HepG2 (cell line): ENCODE results near the gene ACTRT2.

Source experiments
- AFF4 ChIP-seq: sonication (generic); formaldehyde crosslinking; IDR thresholded peaks from 2 replicates; pipeline ENCODE4 v1.4.0; 2020; ENCODE audit warnings: missing genetic modification reagents
- CBX1 ChIP-seq: IDR thresholded peaks from one replicate; pipeline ENCODE4 v1.6.1; 2016; ENCODE audit warnings: antibody characterized with exemption, low read depth
- CTCF ChIP-seq: sonication (generic); formaldehyde crosslinking; IDR thresholded peaks from 2 replicates; pipeline ENCODE4 v1.5.0; 2020; ENCODE audit warnings: mild to moderate bottlenecking, missing genetic modification reagents, moderate library complexity
- FOXA1 ChIP-seq, 2 experiments: fragments of 450-650 bp in 1 of 2; sonication (generic) in 1 of 2; formaldehyde crosslinking in 1 of 2; IDR thresholded peaks; 2 replicates each; pipeline versions ENCODE4 v1.4.0 to v1.6.1; 2016 to 2020; ENCODE audit warnings: missing genetic modification reagents in 1 of 2
- HES4 ChIP-seq: sonication (generic); formaldehyde crosslinking; IDR thresholded peaks from 2 replicates; pipeline ENCODE4 v1.9.0; 2021; ENCODE audit warnings: mild to moderate bottlenecking, missing genetic modification reagents, borderline replicate concordance
- JUND ChIP-seq: sonication (generic); formaldehyde crosslinking; IDR thresholded peaks from 2 replicates; pipeline ENCODE4 v1.8.0; 2022; ENCODE audit warnings: mild to moderate bottlenecking, missing genetic modification reagents
- MLXIP ChIP-seq: sonication (generic); formaldehyde crosslinking; IDR thresholded peaks from 2 replicates; pipeline ENCODE4 v1.9.0; 2021; ENCODE audit warnings: missing genetic modification reagents, borderline replicate concordance
- MXD4 ChIP-seq: IDR thresholded peaks from 2 replicates; pipeline ENCODE4 v1.6.1; 2016; ENCODE audit warnings: mild to moderate bottlenecking, missing biosample characterization, missing genetic modification reagents
- MYC ChIP-seq: sonication (generic); formaldehyde crosslinking; IDR thresholded peaks from 2 replicates; pipeline ENCODE4 v1.9.0; 2021; ENCODE audit warnings: missing genetic modification reagents, borderline replicate concordance
- NFYB ChIP-seq: sonication (generic); formaldehyde crosslinking; IDR thresholded peaks from 2 replicates; pipeline ENCODE4 v1.4.0; 2020; ENCODE audit warnings: missing genetic modification reagents
- NR2F6 ChIP-seq, 2 experiments: IDR thresholded peaks; 2 replicates each; pipeline ENCODE4 v1.6.1; 2016; ENCODE audit warnings: antibody characterized with exemption in 1 of 2, mild to moderate bottlenecking in 1 of 2
- ZNF296 ChIP-seq: sonication (generic); formaldehyde crosslinking; conservative IDR thresholded peaks from 2 replicates; pipeline ENCODE4 v1.5.0; 2020; ENCODE audit warnings: mild to moderate bottlenecking, missing genetic modification reagents
- TF ChIP-seq, protein P1 (sequence below): sonication (generic); formaldehyde crosslinking; IDR thresholded peaks from 2 replicates; pipeline ENCODE4 v1.4.0; 2020; ENCODE audit warnings: missing genetic modification reagents

DNA sequence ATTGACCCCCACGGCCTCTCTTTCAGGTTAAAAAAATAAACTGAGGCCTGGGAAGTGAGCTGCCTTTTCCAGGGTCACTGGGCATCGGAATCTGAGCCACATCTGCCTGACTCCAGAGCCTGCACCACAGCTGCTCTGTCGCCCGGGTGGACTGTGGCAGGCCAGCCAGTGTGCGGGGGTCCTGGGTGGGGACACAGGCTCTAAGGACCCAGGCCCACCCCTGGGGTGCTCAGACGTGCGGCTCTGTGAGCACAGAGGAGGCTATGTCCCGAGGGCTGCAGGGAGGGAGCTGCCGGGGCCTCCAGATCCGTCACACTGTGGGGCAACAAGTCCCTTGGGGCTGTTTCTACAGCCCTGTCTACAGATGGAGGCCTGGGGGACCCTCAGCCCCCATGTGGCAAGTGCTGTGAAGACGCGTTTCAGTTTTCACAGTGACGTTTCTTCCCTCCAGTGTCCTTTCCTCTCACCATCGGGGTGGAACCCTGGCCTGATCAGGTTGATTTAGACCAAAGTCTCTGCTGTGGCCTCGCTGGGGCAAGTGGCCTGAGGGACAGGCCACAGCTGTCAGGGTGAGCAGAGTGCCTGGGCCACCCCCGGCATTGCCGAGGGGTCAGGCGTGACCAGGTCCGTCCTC, 39.2 kb upstream of the ACTRT2 start:
- no peak for TF ChIP-seq AFF4 (CRISPR knock-in tag)
- no peak for TF ChIP-seq CTCF (CRISPR knock-in tag)
- no peak for TF ChIP-seq MXD4
- no peak for TF ChIP-seq MLXIP
- TF ChIP-seq NR2F6 (IDR thresholded peaks at IDR 0.05): no peak
- no peak for TF ChIP-seq NR2F6 (CRISPR knock-in tag; IDR thresholded peaks at IDR 0.05)
- no peak for TF ChIP-seq FOXA1 (IDR thresholded peaks at IDR 0.05)
- TF ChIP-seq FOXA1 (CRISPR knock-in tag; IDR thresholded peaks at IDR 0.05): no peak
- TF ChIP-seq JUND (CRISPR knock-in tag): no peak
- TF ChIP-seq, protein P1, sequence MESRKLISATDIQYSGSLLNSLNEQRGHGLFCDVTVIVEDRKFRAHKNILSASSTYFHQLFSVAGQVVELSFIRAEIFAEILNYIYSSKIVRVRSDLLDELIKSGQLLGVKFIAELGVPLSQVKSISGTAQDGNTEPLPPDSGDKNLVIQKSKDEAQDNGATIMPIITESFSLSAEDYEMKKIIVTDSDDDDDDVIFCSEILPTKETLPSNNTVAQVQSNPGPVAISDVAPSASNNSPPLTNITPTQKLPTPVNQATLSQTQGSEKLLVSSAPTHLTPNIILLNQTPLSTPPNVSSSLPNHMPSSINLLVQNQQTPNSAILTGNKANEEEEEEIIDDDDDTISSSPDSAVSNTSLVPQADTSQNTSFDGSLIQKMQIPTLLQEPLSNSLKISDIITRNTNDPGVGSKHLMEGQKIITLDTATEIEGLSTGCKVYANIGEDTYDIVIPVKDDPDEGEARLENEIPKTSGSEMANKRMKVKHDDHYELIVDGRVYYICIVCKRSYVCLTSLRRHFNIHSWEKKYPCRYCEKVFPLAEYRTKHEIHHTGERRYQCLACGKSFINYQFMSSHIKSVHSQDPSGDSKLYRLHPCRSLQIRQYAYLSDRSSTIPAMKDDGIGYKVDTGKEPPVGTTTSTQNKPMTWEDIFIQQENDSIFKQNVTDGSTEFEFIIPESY (CRISPR knock-in tag): no peak
- TF ChIP-seq CBX1: no peak
- no peak for TF ChIP-seq HES4 (CRISPR knock-in tag)
- TF ChIP-seq NFYB (CRISPR knock-in tag): no peak
- TF ChIP-seq MYC (CRISPR knock-in tag): no peak
- TF ChIP-seq ZNF296 (CRISPR knock-in tag): no peak
